Measurements from ENCODE around the gene SMYD4. TPM values are rescaled to one million over a fixed set of nuclear protein-coding genes. Genes with fewer than 3 reads are reported as not detected.

The SMYD4 gene
- total RNA-seq, 2 experiments from 2014 or later = 37.3 to 38.1 TPM

- ChIA-PET CTCF (interaction anchor here (0.6 to 1.3 kb wide), 4 partner anchors 13 to 42 kb away, joined by 3 to 4 read pairs (median 3); no protein-coding TSS in a partner anchor), POLR2A (no interaction called here)
- Mint-ChIP-seq H3K27ac (no peak overlapping the region), H3K4me3 (no peak overlapping the region), H3K36me3 (ENCODE audit: low read depth) (peaks cover 21% of the 10 kb centered on the region), H3K4me1 (peaks cover 21% of the 10 kb centered on the region), H3K9me3 (no peaks in the 10 kb centered on the region), H3K27me3 (no peaks in the 10 kb centered on the region)
- no peak for DNase-seq
Observed at GRCh38 chr17:1731194-1731506, 98.6 kb downstream of the SMYD4 start.

GRCh38 chr17:1730326-1731193 is 99.1 kb downstream of the SMYD4 start:
- ChIA-PET POLR2A (no interaction called here), CTCF (interaction anchor here (0.6 to 1.3 kb wide), 6 partner anchors 9 to 436 kb away, joined by 3 read pairs; no protein-coding TSS in a partner anchor)
- H3K27ac Mint-ChIP-seq = no peak overlapping the region
- H3K4me1 Mint-ChIP-seq = peaks cover 24% of the 10 kb centered on the region
- no peaks in the 10 kb centered on the region for H3K27me3 Mint-ChIP-seq
- H3K9me3 Mint-ChIP-seq = no peaks in the 10 kb centered on the region
- no peak overlapping the region for H3K4me3 Mint-ChIP-seq
- H3K36me3 Mint-ChIP-seq (ENCODE audit: low read depth) = peaks cover 25% of the 10 kb centered on the region
- DNase-seq = no peak

- Mint-ChIP-seq H3K4me1 (peaks cover 27% of the 10 kb centered on the region), H3K27me3 (no peaks in the 10 kb centered on the region), H3K27ac (no peak overlapping the region), H3K4me3 (no peak overlapping the region), H3K36me3 (ENCODE audit: low read depth) (peaks cover 28% of the 10 kb centered on the region), H3K9me3 (no peaks in the 10 kb centered on the region)
- ChIA-PET CTCF (interaction anchor here (0.6 to 1.3 kb wide), 4 partner anchors 9 to 436 kb away, joined by 3 read pairs; no protein-coding TSS in a partner anchor), POLR2A (no interaction called here)
- no peak for DNase-seq
Observed at GRCh38 chr17:1729966-1730325, 99.8 kb downstream of the SMYD4 start.

Other genes with a start within 250 kb of the SMYD4 start
- gene SLC43A2, start 201.1 kb downstream of the SMYD4 start, total RNA-seq = under 1 TPM; 0.40 to 0.52 TPM
- 1 to 10 TPM in 1 of 2 experiments, under 1 TPM in 1; 0.87 to 1.0 TPM for gene SCARF1, start 184.2 kb downstream of the SMYD4 start, total RNA-seq
- 1 to 10 TPM; 2.6 to 3.9 TPM for gene RILP, start 180.0 kb downstream of the SMYD4 start, total RNA-seq
- 100 to 1,000 TPM; 302 to 316 TPM for gene PRPF8, start 145.0 kb downstream of the SMYD4 start, total RNA-seq
- gene TLCD2, start 119.5 kb downstream of the SMYD4 start, total RNA-seq = under 1 TPM; 0.07 to 0.12 TPM
- 10 to 100 TPM; 50.7 to 57.9 TPM for gene WDR81, start 105.2 kb downstream of the SMYD4 start, total RNA-seq
- gene SERPINF2, start 87.0 kb downstream of the SMYD4 start, total RNA-seq = 1 to 10 TPM in 1 of 2 experiments, under 1 TPM in 1; 0.79 to 1.3 TPM
- gene SERPINF1, start 67.8 kb downstream of the SMYD4 start, total RNA-seq = 1 to 10 TPM; 1.3 to 2.0 TPM
- 100 to 1,000 TPM; 288 to 292 TPM for gene RPA1, start 103 bp upstream of the SMYD4 start, total RNA-seq
- under 1 TPM; 0.19 to 0.20 TPM for gene RTN4RL1, start 195.4 kb upstream of the SMYD4 start, total RNA-seq
- gene DPH1, start 200.3 kb upstream of the SMYD4 start, total RNA-seq = 10 to 100 TPM; 31.3 to 37.8 TPM
- gene OVCA2, start 212.1 kb upstream of the SMYD4 start, total RNA-seq = 10 to 100 TPM; 36.8 to 37.9 TPM
- gene HIC1, start 225.2 kb upstream of the SMYD4 start, total RNA-seq = 10 to 100 TPM; 29.0 to 31.0 TPM

All from activated CD4-positive, alpha-beta T cell treated with anti-CD3 and anti-CD28 coated beads, Interleukin-2, amount 10 ng/mL, durations not matched to agents 7 days and 5 days (primary cell).